Pancreas (tissue), 10 donors: ENCODE results near the gene FOSL1. TPM values are rescaled to one million over a fixed set of nuclear protein-coding genes. Genes with fewer than 3 reads are reported as not detected.
"Not testable (repeated sequence)": the region's sequence is repeated elsewhere in the genome, so short reads cannot be mapped to it uniquely, and the experiment has no call there.

Experiments
- ATAC-seq, 4 donors: fragments of 200-7000 bp; cut with Tn5 transposase; one replicate each; pipeline versions ENCODE4 v1.8.0 to v1.9.1; 2020; ENCODE audit warnings: mild to moderate bottlenecking in 4 of 4, moderate library complexity in 4 of 4
- DNase-seq, 6 donors: peaks; one replicate each; pipeline ENCODE4 v3.0.0-alpha.2; 2020
- FAIRE-seq: peaks from 2 replicates; lab custom pipeline; 2012; peaks lifted over from hg19 to GRCh38; lab: Jason Lieb, UNC
- H3K27ac ChIP-seq, 4 donors: fragments of 200-600 bp; sonication (generic); 1 replicate in 3 of 4; 2 replicates in 1 of 4; pipeline versions ENCODE4 v1.5.0 to v1.8.0; 2020
- H3K27me3 ChIP-seq, 4 donors: fragments of 200-600 bp; one replicate each; pipeline ENCODE4 v1.8.0; 2021
- H3K36me3 ChIP-seq, 3 donors: fragments of 200-600 bp; sonication (generic) in 1 of 3; one replicate each; pipeline versions ENCODE4 v1.5.0 to v1.8.0; 2020 to 2021
- H3K4me1 ChIP-seq, 3 donors: fragments of 200-600 bp; one replicate each; pipeline ENCODE4 v1.8.0; 2021
- H3K4me3 ChIP-seq, 4 donors: fragments of 200-600 bp; sonication (generic) in 2 of 4; one replicate each; pipeline versions ENCODE4 v1.5.0 to v1.8.0; 2020 to 2021
- H3K9me3 ChIP-seq, 4 donors: fragments of 200-600 bp; one replicate each; pipeline ENCODE4 v1.8.0; 2021
- CTCF ChIP-seq, 4 donors: fragments of 200-600 bp; sonication (generic) in 3 of 4; IDR thresholded peaks; one replicate each; pipeline versions ENCODE4 v1.5.0 to v1.8.0; 2021; ENCODE audit warnings: antibody characterized with exemption in 4 of 4
- WGBS, 2 donors: extraction: QIAGEN DNeasy Blood & Tissue Kit; methylation state at CpG; one replicate each; pipeline ENCODE4 v1.1.7; 2013; 5-methylcytosine and 5-hydroxymethylcytosine counted together
- intact Hi-C, 3 donors: fragments of 100-400 bp; cut with DNase I; formaldehyde crosslinking; loops; one replicate each; pipeline versions ENCODE4 v1.11.1 to v1.14.2; 2022
- polyA plus RNA-seq, 2 donors: library from polyadenylated mRNA; stranded (reverse); fragments of 200-250 nt; gene quantifications; one replicate each; pipeline ENCODE4 v1.2.3, GENCODE V29; 2013
- total RNA-seq, 6 donors: library from RNA; stranded (reverse); fragmentation: NEBNext Ultra II Directional in 4 of 6; extraction: Animal tissue kit (Norgen Biotek cat#: 25700) in 4 of 6; gene quantifications; one replicate each; pipeline versions ENCODE4 v1.2.1 to v1.2.4, GENCODE V29; 2021 to 2023
- donor health status: healthy with polysubstance abuse.
- donor health status: DM: no; HTN: no; CAD: no; lungs with moderate emphysema.
- donor health status: DM: no; HTN: no; CAD: no.
- donor health status: control.
- donor health status: control.
- donor health status: Bipolar disorder and iron deficiency.
- donor health status: DM: yes; HTN: yes; CAD: no.
- donor health status: DM: no; HTN: no; CAD: no.
- donor health status: DM: no; HTN: no; CAD: no.
- donor health status: DM: yes; HTN: yes; CAD: no.

FOSL1 gene
- total and polyA plus RNA-seq, 8 donors = 0.19 to 4.3 (median 0.69) TPM

DNA sequence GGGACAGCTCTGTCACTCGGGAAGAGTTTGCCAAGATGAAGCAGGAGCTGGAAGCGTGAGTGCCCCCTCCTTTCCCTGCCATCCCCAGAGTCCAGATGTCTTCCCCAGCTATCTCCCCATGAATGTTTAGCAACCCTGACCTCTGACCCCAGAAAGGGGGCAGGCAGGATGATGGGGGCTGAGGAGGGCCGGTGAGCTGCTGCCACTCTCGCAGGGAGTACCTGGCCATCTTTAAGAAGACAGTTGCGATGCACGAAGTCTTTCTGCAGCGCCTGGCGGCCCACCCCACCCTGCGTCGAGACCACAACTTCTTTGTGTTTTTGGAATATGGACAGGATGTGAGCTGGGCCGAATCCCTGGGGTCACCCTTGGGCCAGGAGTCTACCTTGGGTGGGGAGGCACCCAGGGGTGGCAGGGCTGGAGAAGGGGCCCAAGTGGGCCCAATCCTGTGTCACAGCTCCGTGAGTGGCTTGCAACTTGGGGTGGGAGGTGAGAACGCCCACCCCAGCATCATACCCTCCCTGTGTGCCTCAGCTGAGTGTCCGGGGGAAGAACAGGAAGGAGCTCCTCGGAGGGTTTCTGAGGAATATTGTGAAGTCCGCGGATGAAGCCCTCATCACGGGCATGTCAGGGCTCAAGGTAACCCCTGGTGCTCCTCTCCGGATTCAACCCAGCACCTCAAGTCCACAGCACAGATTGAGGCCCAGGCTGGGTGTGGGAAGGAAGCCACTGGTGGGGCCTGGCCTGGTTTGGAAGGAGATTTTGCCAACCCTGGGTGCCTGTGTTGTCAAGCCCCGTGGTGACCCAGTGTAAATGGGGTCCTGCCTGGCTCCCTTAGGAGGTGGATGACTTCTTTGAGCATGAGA lies 49.7 kb downstream of the FOSL1 start:
- intact Hi-C loops = no loop called here
- FAIRE-seq (no peak), ATAC-seq (no peak)

GRCh38 chr11:65849771-65850216 lies 50.4 kb downstream of the FOSL1 start:
- H3K9me3 ChIP-seq = no peaks in the 10 kb centered on the region
- ATAC-seq = no peak
- FAIRE-seq = no peak
- DNase-seq = peak in 1 of 6 donors; percentile 59
- intact Hi-C loops = no loop called here
- peaks cover 0 to 4% (median 1%) of the 10 kb centered on the region in 3 donors for H3K36me3 ChIP-seq
- H3K27me3 ChIP-seq = no peaks in the 10 kb centered on the region
- no peaks in the 10 kb centered on the region for H3K4me1 ChIP-seq
- WGBS, 2 donors = 50 to 54% methylated on average over 16 of the region's 16 CpGs
- no peak overlapping the region for H3K4me3 ChIP-seq
- TF ChIP-seq CTCF (IDR thresholded peaks at IDR 0.05) = no peak
- H3K27ac ChIP-seq = no peak overlapping the region

More for the DNA sequence above, 49.7 kb downstream of the FOSL1 start:
- Histone ChIP-seq H3K27ac (no peak overlapping the region), H3K36me3 (peaks cover 4 to 11% (median 8%) of the 10 kb centered on the region in 3 donors), H3K9me3 (no peaks in the 10 kb centered on the region), H3K4me3 (no peak overlapping the region), H3K27me3 (no peaks in the 10 kb centered on the region), H3K4me1 (peaks cover 0 to under 1% (median 0%) of the 10 kb centered on the region in 3 donors)
- DNase-seq = no peak
- 70 to 76% methylated on average over 20 of the region's 20 CpGs for WGBS, 2 donors
- no peak for TF ChIP-seq CTCF (IDR thresholded peaks at IDR 0.05)

GRCh38 chr11:65849366-65849765 lies 50.8 kb downstream of the FOSL1 start:
- Histone ChIP-seq H3K4me1 (no peaks in the 10 kb centered on the region), H3K27me3 (no peaks in the 10 kb centered on the region), H3K27ac (no peak overlapping the region), H3K4me3 (no peak overlapping the region), H3K36me3 (no peaks in the 10 kb centered on the region), H3K9me3 (no peaks in the 10 kb centered on the region)
- intact Hi-C loops = no loop called here
- no peak for TF ChIP-seq CTCF (IDR thresholded peaks at IDR 0.05)
- ATAC-seq (no peak), DNase-seq (no peak), FAIRE-seq (no peak)
- 44 to 53% methylated on average over 8 of the region's 8 CpGs for WGBS, 2 donors

GRCh38 chr11:65848693-65849092 lies 51.5 kb downstream of the FOSL1 start:
- not testable (repeated sequence) for FAIRE-seq
- WGBS, 2 donors = 58 to 61% methylated on average over 7 of the region's 7 CpGs

DNA sequence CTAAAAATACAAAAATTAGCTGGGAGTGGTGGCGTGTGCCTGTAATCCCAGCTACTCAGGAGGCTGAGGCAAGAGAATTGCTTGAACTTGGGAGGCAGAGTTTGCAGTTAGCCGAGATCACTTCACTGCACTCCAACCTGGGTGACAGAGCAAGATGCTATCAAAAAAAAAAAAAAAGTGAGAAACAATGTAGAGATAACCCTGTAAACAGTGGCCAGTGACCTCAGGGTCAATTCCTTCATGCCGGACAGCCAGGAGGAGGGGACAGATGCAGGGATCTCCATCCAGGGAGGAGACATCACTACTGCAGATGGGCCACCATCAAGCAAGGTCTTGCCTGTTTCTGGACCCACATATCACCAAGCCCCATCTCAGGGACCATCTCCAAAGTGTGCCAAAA lies 52.4 kb downstream of the FOSL1 start:
- WGBS, 2 donors = 81 to 82% methylated on average over 3 of the region's 3 CpGs
- Histone ChIP-seq H3K4me3 (no peak overlapping the region), H3K36me3 (no peaks in the 10 kb centered on the region), H3K9me3 (no peaks in the 10 kb centered on the region), H3K27ac (no peak overlapping the region), H3K4me1 (no peaks in the 10 kb centered on the region), H3K27me3 (no peaks in the 10 kb centered on the region)
- no peak for ATAC-seq
- intact Hi-C loops = no loop called here
- DNase-seq = no peak
- no peak for TF ChIP-seq CTCF (IDR thresholded peaks at IDR 0.05)
- FAIRE-seq = no peak

More at GRCh38 chr11:65848693-65849092, 51.5 kb downstream of the FOSL1 start:
- H3K4me3 ChIP-seq, H3K27ac ChIP-seq, H3K36me3 ChIP-seq, ATAC-seq, intact Hi-C loops, H3K27me3 ChIP-seq, H3K4me1 ChIP-seq, DNase-seq, H3K9me3 ChIP-seq: not testable (repeated sequence)
